Thyroid gland (tissue), 4 donors: ENCODE results near the gene KCNJ12. TPM values are rescaled to one million over a fixed set of nuclear protein-coding genes. Genes with fewer than 3 reads are reported as not detected.

Source experiments
- DNase-seq, 2 donors: peaks; one replicate each; pipeline ENCODE4 v3.0.0-alpha.2; 2019
- H3K27ac ChIP-seq, 3 donors: fragments of 200-600 bp; sonication (generic); 1 replicate in 2 of 3; 2 replicates in 1 of 3; pipeline ENCODE4 v1.5.1; 2016 to 2019; ENCODE audit warnings: mild to moderate bottlenecking in 1 of 3, moderate library complexity in 1 of 3
- H3K27me3 ChIP-seq: fragments of 200-600 bp; sonication (generic); one replicate; pipeline ENCODE4 v1.5.1; 2019
- H3K36me3 ChIP-seq, 2 donors: fragments of 200-600 bp; sonication (generic); one replicate each; pipeline ENCODE4 v1.5.1; 2016 to 2019
- H3K4me1 ChIP-seq, 2 donors: fragments of 200-600 bp; sonication (generic); one replicate each; pipeline ENCODE4 v1.5.1; 2017 to 2019
- H3K4me3 ChIP-seq, 3 donors: fragments of 200-600 bp; sonication (generic); replicated peaks in 1 of 3; 1 replicate in 2 of 3; 2 replicates in 1 of 3; pipeline ENCODE4 v1.5.1; 2016; ENCODE audit warnings: mild to moderate bottlenecking in 1 of 3
- H3K9me3 ChIP-seq: fragments of 200-600 bp; sonication (generic); one replicate; pipeline ENCODE4 v1.5.1; 2017
- CTCF ChIP-seq, 6 experiments: fragments of 200-600 bp in 3 of 6; fragments of 450-650 bp in 3 of 6; sonication (generic) in 3 of 6; IDR thresholded peaks; one replicate each; pipeline ENCODE4 v1.5.1; 2016 to 2019; ENCODE audit warnings: antibody characterized with exemption in 6 of 6, mild to moderate bottlenecking in 2 of 6, inconsistent platforms in 1 of 6, moderate library complexity in 1 of 6
- POLR2A ChIP-seq, 2 donors: fragments of 450-650 bp; IDR thresholded peaks; one replicate each; pipeline ENCODE4 v1.6.1; 2017; ENCODE audit warnings: antibody characterized with exemption in 2 of 2, mild to moderate bottlenecking in 2 of 2, moderate library complexity in 1 of 2
- WGBS, 2 donors: methylation state at CpG; one replicate each; pipeline ENCODE4 v1.1.5; 2017; 5-methylcytosine and 5-hydroxymethylcytosine counted together
- intact Hi-C: fragments of 100-400 bp; cut with DNase I; formaldehyde crosslinking; loops from one replicate; pipeline ENCODE4 v1.15.1; 2023
- total RNA-seq, 4 donors: library from RNA; depleted of rRNA; stranded (reverse); fragments of >200 nt; gene quantifications; one replicate each; pipeline ENCODE4 v1.2.3, GENCODE V29; 2016

Gene KCNJ12
- total RNA-seq, 4 donors from 2014 or later, result 0.56 to 2.7 (median 2.3) TPM

GRCh38 chr17:21352981-21353265 is 23.2 kb upstream of the KCNJ12 start:
- no peak for DNase-seq
- H3K9me3 ChIP-seq, result no peaks in the 10 kb centered on the region
- no peak overlapping the region for H3K27ac ChIP-seq
- WGBS, 2 donors, result 84 to 91% methylated on average over 8 of the region's 8 CpGs
- intact Hi-C loops, result no loop called here
- H3K27me3 ChIP-seq, result no peaks in the 10 kb centered on the region
- no peak overlapping the region for H3K4me3 ChIP-seq
- H3K4me1 ChIP-seq, result peaks cover 0 to 10% of the 10 kb centered on the region in 2 donors
- no peaks in the 10 kb centered on the region for H3K36me3 ChIP-seq
- TF ChIP-seq POLR2A (IDR thresholded peaks at IDR 0.05), result no peak
- TF ChIP-seq CTCF (IDR thresholded peaks at IDR 0.05), result no peak

- H3K27ac ChIP-seq, result no peak overlapping the region
- no peaks in the 10 kb centered on the region for H3K9me3 ChIP-seq
- H3K36me3 ChIP-seq, result no peaks in the 10 kb centered on the region
- H3K4me1 ChIP-seq, result peaks cover 0 to 14% of the 10 kb centered on the region in 2 donors
- DNase-seq, result no peak
- H3K4me3 ChIP-seq, result no peak overlapping the region
- H3K27me3 ChIP-seq, result no peaks in the 10 kb centered on the region
- intact Hi-C loops, result no loop called here
- WGBS, 2 donors, result 84 to 85% methylated on average over 13 of the region's 13 CpGs
- TF ChIP-seq CTCF (IDR thresholded peaks at IDR 0.05), result no peak
- no peak for TF ChIP-seq POLR2A (IDR thresholded peaks at IDR 0.05)
Observed at GRCh38 chr17:21353326-21354010, 22.7 kb upstream of the KCNJ12 start.

GRCh38 chr17:21354796-21355385 is 21.3 kb upstream of the KCNJ12 start:
- H3K27me3 ChIP-seq, result no peaks in the 10 kb centered on the region
- WGBS, 2 donors, result 92 to 97% methylated on average over 13 of the region's 13 CpGs
- H3K4me1 ChIP-seq, result peaks cover 0 to 22% of the 10 kb centered on the region in 2 donors
- no peak for DNase-seq
- no peak overlapping the region for H3K27ac ChIP-seq
- no peaks in the 10 kb centered on the region for H3K36me3 ChIP-seq
- no peak overlapping the region for H3K4me3 ChIP-seq
- no peaks in the 10 kb centered on the region for H3K9me3 ChIP-seq
- intact Hi-C loops, result no loop called here
- TF ChIP-seq CTCF (IDR thresholded peaks at IDR 0.05) (no peak), POLR2A (IDR thresholded peaks at IDR 0.05) (no peak)

- intact Hi-C loops, result no loop called here
- H3K9me3 ChIP-seq, result no peaks in the 10 kb centered on the region
- peaks cover 0 to 22% of the 10 kb centered on the region in 2 donors for H3K4me1 ChIP-seq
- DNase-seq, result no peak
- WGBS, 2 donors, result 79 to 83% methylated on average over 12 of the region's 12 CpGs
- H3K27me3 ChIP-seq, result no peaks in the 10 kb centered on the region
- no peak overlapping the region for H3K27ac ChIP-seq
- H3K36me3 ChIP-seq, result no peaks in the 10 kb centered on the region
- H3K4me3 ChIP-seq, result no peak overlapping the region
- no peak for TF ChIP-seq CTCF (IDR thresholded peaks at IDR 0.05)
Observed at GRCh38 chr17:21355586-21355985, 20.6 kb upstream of the KCNJ12 start.

- no peaks in the 10 kb centered on the region for H3K36me3 ChIP-seq
- no peaks in the 10 kb centered on the region for H3K27me3 ChIP-seq
- no peak overlapping the region for H3K4me3 ChIP-seq
- intact Hi-C loops, result no loop called here
- H3K9me3 ChIP-seq, result no peaks in the 10 kb centered on the region
- WGBS, 2 donors, result 94 to 98% methylated on average over 2 of the region's 2 CpGs
- peaks cover 0 to 22% of the 10 kb centered on the region in 2 donors for H3K4me1 ChIP-seq
- no peak overlapping the region for H3K27ac ChIP-seq
- DNase-seq, result no peak
- TF ChIP-seq CTCF (IDR thresholded peaks at IDR 0.05) (no peak), POLR2A (IDR thresholded peaks at IDR 0.05) (no peak)
Observed at GRCh38 chr17:21356537-21357127, 19.5 kb upstream of the KCNJ12 start.
